Gastroesophageal sphincter (tissue), 3 donors: ENCODE results near the gene CST7.

Experiments used
- EP300 ChIP-seq: sonication (generic); formaldehyde crosslinking; IDR thresholded peaks from one replicate; pipeline ENCODE4 v1.6.1; 2017; ENCODE audit warnings: antibody characterized with exemption, mild to moderate bottlenecking
- TF ChIP-seq, protein P1 (sequence below), 4 experiments: fragments of 200-600 bp in 2 of 4; fragments of 450-650 bp in 2 of 4; sonication (generic) in 1 of 4; IDR thresholded peaks; one replicate each; pipeline ENCODE4 v1.5.1; 2017 to 2019; ENCODE audit warnings: antibody characterized with exemption in 4 of 4, mild to moderate bottlenecking in 2 of 4, moderate library complexity in 2 of 4

GRCh38 chr20:24968278-24968800 is 19.3 kb downstream of the CST7 start:
- TF ChIP-seq EP300 = no peak
- TF ChIP-seq, protein P1, sequence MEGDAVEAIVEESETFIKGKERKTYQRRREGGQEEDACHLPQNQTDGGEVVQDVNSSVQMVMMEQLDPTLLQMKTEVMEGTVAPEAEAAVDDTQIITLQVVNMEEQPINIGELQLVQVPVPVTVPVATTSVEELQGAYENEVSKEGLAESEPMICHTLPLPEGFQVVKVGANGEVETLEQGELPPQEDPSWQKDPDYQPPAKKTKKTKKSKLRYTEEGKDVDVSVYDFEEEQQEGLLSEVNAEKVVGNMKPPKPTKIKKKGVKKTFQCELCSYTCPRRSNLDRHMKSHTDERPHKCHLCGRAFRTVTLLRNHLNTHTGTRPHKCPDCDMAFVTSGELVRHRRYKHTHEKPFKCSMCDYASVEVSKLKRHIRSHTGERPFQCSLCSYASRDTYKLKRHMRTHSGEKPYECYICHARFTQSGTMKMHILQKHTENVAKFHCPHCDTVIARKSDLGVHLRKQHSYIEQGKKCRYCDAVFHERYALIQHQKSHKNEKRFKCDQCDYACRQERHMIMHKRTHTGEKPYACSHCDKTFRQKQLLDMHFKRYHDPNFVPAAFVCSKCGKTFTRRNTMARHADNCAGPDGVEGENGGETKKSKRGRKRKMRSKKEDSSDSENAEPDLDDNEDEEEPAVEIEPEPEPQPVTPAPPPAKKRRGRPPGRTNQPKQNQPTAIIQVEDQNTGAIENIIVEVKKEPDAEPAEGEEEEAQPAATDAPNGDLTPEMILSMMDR (IDR thresholded peaks at IDR 0.05) = no peak
